Measurements from ENCODE around the gene NES.

Gene NES

DNA sequence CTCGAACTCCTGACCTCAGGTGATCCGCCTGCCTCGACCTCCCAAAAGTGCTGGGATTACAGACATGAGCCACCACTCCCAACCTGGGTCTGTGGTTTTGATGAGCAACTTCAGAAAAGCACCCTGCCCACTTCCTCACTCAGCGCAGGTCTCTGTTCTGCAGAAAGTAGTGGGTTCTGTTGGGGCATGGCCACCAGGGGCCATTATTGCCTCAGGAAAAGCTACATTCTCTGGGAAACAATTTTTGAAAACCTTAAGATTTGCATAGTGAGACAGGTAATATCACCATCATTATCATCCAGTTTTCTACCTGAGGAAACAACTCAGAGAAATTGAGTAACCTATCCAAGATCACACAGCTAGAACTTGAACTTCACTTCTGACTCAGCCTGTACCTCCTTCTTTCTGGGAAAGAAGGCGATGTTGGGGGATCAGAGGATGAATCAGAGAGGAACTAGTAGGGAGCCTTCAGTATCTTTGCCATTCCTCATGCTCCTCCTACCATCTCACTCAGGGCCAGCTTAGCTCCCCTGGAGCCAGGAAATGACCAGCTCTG is 7.1 kb upstream of the NES start:
- DNase-seq (ENCODE audit: low read depth in 1 of 2, low spot score in 1 of 2): no peak
- no peak for TF ChIP-seq JUND (IDR thresholded peaks at IDR 0.05; ENCODE audit: low read depth)
- in situ Hi-C loops (cut with HindIII; ENCODE audit: low pct_unique_long_range_greater_than_20kb, low sequenced_read_pairs): no loop called here

DNA sequence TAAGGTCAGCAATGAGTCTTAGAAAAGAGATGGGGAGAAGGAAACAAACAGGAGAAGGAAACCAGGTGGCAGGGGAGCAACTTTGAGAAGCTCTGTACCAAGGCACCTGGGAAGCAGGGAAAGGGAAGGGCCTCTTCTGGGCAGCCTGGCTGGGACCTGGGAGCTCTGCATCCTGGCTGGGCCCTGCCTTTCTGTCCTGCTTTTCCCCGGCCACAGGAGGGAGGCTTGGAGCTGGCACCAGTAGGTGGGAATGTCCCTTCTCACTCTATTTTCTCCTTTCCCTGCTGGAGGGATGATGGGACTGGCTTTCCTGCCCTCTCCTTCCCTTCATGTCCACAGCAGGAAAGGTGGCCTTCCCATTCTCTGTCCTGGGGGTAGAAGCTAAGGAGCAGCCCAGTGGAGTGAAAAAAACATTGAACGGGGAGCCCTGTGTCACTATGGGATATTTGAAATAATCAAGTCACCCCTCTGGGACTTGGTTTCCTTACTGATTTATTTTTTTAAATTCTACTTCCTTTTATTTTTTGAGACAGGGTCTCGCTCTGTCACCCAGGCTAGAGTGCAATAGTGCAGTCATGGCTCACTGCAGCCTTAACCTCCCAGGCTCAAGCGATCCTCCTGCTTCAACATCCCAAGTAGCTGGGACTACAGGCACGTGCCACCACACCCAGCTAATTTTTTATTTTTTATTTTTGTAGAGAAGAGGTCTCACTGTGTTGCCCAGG is 5.1 kb upstream of the NES start:
- DNase-seq (ENCODE audit: low read depth in 1 of 2, low spot score in 1 of 2): peak in 1 of 2 experiments; percentile 65
- in situ Hi-C loops (cut with HindIII; ENCODE audit: low pct_unique_long_range_greater_than_20kb, low sequenced_read_pairs): no loop called here
- no peak for TF ChIP-seq JUND (IDR thresholded peaks at IDR 0.05; ENCODE audit: low read depth)

DNA sequence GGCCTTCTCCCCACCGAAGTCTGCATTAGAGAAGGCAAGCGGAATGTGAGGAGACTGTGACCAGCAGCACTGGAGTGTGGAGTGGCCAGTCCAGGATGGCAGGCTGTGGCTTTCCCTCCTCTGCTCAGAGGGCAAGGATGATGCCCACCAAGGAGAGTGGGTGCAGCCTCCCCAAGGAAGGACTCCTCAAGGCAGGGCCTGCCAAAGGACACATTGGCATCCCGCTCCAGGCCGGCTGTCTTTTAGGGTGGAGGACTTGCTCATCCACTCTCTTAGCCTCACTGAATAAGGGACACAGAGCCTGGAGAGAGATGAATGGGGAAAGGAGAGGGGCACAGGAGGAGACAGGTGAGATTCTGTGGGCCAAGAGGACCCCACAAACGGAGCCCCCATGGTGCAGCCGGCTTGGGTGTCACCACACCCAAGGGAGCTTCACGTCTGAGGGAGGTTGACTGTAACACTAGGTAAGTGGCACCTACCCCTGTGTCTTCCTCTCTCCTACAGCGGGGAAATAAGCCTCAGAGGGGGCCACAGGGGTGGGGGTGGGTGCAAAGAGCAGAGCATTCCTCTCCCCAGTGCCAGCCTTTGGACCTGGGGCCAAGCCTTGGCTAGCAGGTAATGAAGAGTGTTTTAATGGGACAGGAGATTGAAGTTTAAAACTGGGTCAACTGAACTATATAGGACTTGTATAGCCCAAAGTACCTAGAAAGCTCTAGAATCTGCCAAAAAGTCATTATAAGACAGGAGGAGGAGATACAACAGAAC is 4.2 kb upstream of the NES start:
- DNase-seq (ENCODE audit: low read depth in 1 of 2, low spot score in 1 of 2): no peak
- no peak for TF ChIP-seq JUND (IDR thresholded peaks at IDR 0.05; ENCODE audit: low read depth)
- in situ Hi-C loops (cut with HindIII; ENCODE audit: low pct_unique_long_range_greater_than_20kb, low sequenced_read_pairs): no loop called here

DNA sequence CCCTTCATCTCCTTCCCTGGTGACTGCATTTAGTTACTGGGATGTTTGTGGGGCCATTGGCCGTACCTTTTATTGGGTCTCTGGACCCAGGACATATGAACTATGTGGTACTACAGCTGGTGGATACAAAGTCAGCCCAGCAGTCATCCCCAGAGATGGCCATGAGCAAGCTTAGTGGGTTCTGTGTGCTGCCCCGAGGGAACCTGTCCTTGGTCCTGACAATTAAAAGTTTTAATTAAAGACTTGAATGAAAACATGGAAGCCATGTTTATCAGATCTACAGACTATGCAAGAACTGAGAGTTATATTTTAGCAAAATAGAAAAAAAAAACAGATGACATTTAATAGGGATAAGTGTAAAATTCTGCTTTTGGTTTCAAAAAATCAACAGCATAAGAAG is 2.8 kb upstream of the NES start:
- DNase-seq (ENCODE audit: low read depth in 1 of 2, low spot score in 1 of 2): no peak
- TF ChIP-seq JUND (IDR thresholded peaks at IDR 0.05; ENCODE audit: low read depth): no peak
- in situ Hi-C loops (cut with HindIII; ENCODE audit: low pct_unique_long_range_greater_than_20kb, low sequenced_read_pairs): no loop called here

DNA sequence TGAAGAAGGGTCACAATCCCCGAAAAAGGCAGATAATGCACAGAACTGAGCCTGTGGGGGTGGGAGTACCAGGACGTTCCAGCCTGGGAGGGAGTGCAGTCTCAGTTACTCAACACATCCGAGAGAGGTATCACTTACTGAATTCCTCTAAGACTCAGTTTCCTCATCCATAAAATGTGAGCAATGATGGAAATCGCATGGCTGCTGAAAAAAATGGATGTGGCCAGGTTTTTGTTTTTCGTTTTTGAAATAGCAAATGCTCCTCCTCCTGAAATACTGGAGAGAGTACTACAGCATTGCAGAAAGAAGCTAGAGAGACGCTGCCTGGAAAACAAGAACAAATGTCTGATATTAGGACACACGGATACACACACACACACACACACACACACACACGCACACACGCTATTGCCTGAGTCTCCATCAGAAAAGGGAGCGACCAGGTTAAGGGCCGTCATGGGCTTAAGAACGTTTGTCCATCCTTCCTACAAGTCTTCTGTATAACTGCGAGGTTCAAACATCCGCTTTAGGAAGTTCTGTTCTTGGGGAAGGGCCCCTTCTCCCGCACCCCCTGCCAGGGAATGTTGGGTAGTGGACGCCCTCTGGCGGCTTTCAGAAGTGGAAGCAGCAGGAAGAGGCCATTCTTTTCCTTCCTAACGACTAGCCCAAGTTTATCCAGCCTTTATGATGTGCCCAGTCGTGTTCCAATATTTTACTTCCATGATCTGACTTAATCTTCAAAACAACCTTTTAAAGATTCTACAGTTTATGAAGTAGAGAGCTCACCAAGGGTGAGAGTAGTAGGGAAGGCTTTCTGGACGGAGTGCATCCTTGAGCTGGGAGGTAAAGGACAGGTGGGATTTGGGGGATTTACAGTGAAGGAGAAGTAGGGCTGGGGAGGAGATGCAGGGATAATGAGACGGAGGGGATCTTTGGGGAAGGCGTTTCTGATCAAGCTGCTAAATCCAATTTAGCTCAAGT is 699 bp upstream of the NES start:
- in situ Hi-C loops (cut with HindIII; ENCODE audit: low pct_unique_long_range_greater_than_20kb, low sequenced_read_pairs): no loop called here
- TF ChIP-seq JUND (IDR thresholded peaks at IDR 0.05; ENCODE audit: low read depth): no peak
- DNase-seq (ENCODE audit: low read depth in 1 of 2, low spot score in 1 of 2): peak; percentile 83 to 91

DNA sequence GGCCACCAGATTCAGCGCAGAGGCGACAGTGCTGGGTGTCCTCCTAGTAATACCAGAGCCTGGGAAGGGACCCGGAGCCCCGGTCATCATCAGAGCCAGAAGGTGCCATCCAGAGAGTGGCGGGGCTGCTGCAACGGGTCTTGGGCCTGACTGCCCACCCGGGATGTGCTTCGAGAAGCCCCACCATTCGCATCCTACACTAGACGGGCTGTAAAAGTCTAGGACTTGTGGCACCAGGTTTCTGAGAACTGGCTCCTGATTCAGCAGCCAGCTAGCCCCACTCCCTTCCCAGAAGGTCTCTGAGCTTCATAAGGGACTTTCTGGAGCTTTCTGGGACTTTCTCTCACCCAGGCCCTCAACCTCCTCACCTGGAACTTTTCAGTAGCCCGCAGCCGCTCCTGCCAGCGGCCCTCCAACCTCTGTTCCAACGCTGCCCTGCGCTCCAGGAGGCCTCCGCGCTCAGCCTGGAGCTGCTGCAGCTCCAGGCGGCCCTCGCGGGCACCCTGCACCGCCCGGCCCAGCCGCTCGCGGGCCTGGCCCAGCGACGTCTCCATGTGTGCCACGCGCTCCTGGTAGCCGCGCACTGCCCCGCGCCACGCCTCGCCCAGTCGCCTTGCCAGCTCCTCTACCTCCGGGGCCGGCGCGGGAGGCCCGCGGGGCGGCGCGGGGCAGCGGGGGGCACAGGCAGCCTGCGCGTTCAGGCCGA is 940 bp downstream of the NES start:
- TF ChIP-seq JUND (IDR thresholded peaks at IDR 0.05; ENCODE audit: low read depth): no peak
- in situ Hi-C loops (cut with HindIII; ENCODE audit: low pct_unique_long_range_greater_than_20kb, low sequenced_read_pairs): no loop called here
- no peak for DNase-seq (ENCODE audit: low read depth in 1 of 2, low spot score in 1 of 2)

DNA sequence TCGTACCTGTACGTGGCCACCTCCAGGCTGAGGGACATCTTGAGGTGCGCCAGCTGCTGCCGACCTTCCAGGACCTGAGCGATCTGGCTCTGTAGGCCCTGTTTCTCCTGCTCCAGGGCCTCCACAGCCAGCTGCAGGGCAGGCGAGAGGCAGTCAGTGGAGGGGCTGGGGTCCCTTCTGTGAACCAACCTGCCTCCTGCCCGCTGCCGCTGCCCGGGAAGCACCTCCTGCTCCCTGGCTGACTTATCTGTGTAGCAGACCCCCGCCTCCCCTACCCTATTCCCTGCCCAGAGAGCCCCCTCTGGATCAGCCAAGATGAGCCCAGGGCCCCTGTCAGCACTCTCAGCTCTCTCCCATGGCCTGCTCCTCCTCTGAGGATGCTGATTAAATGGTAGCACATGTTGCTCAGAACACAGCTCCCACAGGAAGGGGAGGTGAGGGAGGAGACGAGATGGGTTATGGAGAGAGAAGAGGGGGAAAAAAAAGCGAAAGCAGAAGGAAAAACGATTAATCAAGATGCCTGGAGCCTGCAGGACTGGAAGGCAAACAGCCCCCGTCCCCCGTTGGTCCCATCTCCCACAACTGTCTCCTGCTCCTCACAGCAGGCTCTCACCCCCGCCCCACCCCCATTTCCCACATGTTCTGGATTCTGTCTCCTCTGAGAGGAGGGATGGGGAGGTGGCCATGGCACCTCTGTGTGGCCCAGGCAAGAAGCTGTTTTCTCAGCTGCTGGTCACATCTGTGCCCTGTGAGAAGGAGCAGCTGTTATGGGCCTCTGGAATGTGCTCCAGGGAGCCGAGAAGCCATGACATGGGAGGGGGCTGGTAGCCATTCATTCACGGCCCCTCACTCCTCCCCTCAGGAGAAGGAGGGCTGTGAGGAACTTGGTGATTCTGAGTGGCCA is 1.7 kb downstream of the NES start:
- no peak for TF ChIP-seq JUND (IDR thresholded peaks at IDR 0.05; ENCODE audit: low read depth)
- no peak for DNase-seq (ENCODE audit: low read depth in 1 of 2, low spot score in 1 of 2)
- in situ Hi-C loops (cut with HindIII; ENCODE audit: low pct_unique_long_range_greater_than_20kb, low sequenced_read_pairs): no loop called here

DNA sequence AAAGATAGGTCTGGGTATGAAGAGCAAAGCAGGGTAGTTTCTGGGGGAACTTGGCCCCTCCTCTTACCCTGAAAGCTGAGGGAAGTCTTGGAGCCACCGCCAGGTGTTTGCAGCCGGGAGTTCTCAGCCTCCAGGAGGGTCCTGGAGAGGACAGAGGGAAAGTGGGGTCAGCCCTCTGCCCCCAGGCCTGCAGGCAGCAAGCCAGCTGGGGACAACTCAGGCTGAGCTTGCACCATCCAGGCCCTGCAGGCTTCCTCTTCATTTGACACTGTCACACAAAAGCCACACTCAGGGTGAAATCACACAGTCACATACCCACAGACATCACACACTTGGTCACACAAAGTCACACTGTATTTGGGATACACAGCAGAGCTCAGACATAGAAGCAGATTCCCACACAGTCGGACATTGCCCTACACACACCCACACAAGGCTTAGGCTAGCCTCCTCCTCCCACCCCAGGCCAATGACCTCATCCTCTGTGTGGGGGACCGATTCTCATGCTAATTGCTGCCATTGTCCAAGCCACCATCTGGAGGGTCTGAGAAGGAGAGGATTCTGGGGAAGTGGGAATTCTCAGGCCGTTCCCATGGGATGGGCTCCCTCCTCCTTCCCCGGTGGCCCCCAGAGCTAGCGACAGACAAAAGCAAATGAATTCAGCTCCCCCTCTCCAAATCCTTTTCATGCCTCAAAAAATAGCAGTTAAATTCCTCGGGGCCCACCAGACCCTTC is 3.7 kb downstream of the NES start:
- in situ Hi-C loops (cut with HindIII; ENCODE audit: low pct_unique_long_range_greater_than_20kb, low sequenced_read_pairs): no loop called here
- DNase-seq (ENCODE audit: low read depth in 1 of 2, low spot score in 1 of 2): no peak

DNA sequence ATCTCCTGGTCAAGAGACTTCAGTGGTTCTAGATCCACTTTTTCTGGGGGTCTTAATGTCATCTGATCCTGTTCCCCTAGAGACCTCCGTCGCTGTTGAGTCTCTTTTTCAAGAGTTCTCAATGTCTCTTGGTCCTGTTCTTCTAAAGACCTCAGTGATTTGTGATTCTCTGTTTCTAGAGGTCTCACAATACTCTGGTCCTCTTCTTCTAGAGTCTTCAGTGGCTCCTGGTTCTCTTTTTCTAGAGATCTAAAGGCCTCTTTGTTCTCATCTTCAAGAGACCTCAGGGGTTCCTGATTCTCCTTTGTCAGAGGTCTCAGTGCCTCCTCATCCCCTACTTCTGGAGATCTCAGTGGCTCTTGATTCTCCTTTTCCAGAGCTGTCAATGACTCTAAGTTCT is 5.4 kb downstream of the NES start:
- no peak for DNase-seq (ENCODE audit: low read depth in 1 of 2, low spot score in 1 of 2)
- in situ Hi-C loops (cut with HindIII; ENCODE audit: low pct_unique_long_range_greater_than_20kb, low sequenced_read_pairs): no loop called here
- no peak for TF ChIP-seq JUND (IDR thresholded peaks at IDR 0.05; ENCODE audit: low read depth)

More for the DNA sequence above, 3.7 kb downstream of the NES start:
- no peak for TF ChIP-seq JUND (IDR thresholded peaks at IDR 0.05; ENCODE audit: low read depth)

DNA sequence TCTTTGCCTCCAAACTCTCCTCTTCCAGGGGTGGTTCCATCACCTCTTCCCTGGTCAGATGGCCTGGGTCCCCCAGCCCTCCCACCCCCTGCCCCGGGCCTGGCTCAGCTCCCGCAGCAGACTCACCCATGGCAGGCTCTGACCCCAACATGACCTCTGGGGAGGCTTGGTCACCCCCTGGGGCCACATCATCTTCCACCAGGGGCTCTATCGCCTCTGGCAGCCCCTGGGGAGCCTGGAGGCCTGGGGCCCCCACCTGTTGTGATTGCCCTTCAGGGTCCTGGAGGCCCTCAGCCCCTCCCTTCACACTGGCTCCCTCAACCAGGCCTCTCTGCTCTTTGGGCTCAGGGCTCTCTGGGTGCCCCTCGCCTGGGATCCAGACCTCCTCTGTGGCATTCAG is 6.4 kb downstream of the NES start:
- no peak for TF ChIP-seq JUND (IDR thresholded peaks at IDR 0.05; ENCODE audit: low read depth)
- no peak for DNase-seq (ENCODE audit: low read depth in 1 of 2, low spot score in 1 of 2)
- in situ Hi-C loops (cut with HindIII; ENCODE audit: low pct_unique_long_range_greater_than_20kb, low sequenced_read_pairs): no loop called here
